K562 (cell line): ENCODE measurements around the gene MMAB. TPM values are rescaled to one million over a fixed set of nuclear protein-coding genes. Genes with fewer than 3 reads are reported as not detected.

Experiments used
- GABPB1 ChIP-seq: sonication (generic); formaldehyde crosslinking; IDR thresholded peaks from 2 replicates; pipeline ENCODE4 v1.8.0; 2022; ENCODE audit warnings: mild to moderate bottlenecking, missing genetic modification reagents
- HMGN3 ChIP-seq: IDR thresholded peaks from 2 replicates; pipeline ENCODE4 v1.6.1; 2011; ENCODE audit warnings: borderline replicate concordance, low read depth, mild to moderate bottlenecking, mixed read lengths, low read length; ENCODE audit not compliant: insufficient read length; ENCODE audit errors: extremely low read depth
- KDM5B ChIP-seq: fragments of 200-600 bp; sonication (generic); IDR thresholded peaks from 2 replicates; pipeline ENCODE4 v1.6.1; 2012; ENCODE audit warnings: low read depth, mild to moderate bottlenecking, moderate library complexity, low read length, control low read depth, inconsistent platforms; ENCODE audit not compliant: insufficient replicate concordance
- MYBL2 ChIP-seq, 2 experiments: fragments of 450-650 bp in 1 of 2; sonication (generic) in 1 of 2; formaldehyde crosslinking in 1 of 2; IDR thresholded peaks; 2 replicates each; pipeline versions ENCODE4 v1.6.1 to v1.8.1; 2017 to 2022; ENCODE audit warnings: borderline replicate concordance in 1 of 2, inconsistent platforms in 1 of 2, low read depth in 1 of 2, mild to moderate bottlenecking in 1 of 2, missing genetic modification reagents in 1 of 2, moderate library complexity in 1 of 2
- NCOA6 ChIP-seq: fragments of 450-650 bp; IDR thresholded peaks from 2 replicates; pipeline ENCODE4 v1.6.1; 2017; ENCODE audit warnings: mild to moderate bottlenecking
- NCOR1 ChIP-seq: fragments of 450-650 bp; IDR thresholded peaks from 2 replicates; pipeline ENCODE4 v1.6.1; 2016; ENCODE audit warnings: mild to moderate bottlenecking, moderate library complexity
- PYGO2 ChIP-seq: fragments of 450-650 bp; IDR thresholded peaks from 2 replicates; pipeline ENCODE4 v1.6.1; 2016; ENCODE audit warnings: mild to moderate bottlenecking, missing genetic modification characterization, moderate library complexity, missing compliant biosample characterization
- SMAD4 ChIP-seq: fragments of 250-450 bp; sonication (Bioruptor Pico); conservative IDR thresholded peaks from 2 replicates; pipeline ENCODE4 v1.8.0; 2021; ENCODE audit warnings: inconsistent platforms, mild to moderate bottlenecking, moderate library complexity
- SMARCC2 ChIP-seq: fragments of 450-650 bp; IDR thresholded peaks from 2 replicates; pipeline ENCODE4 v1.6.1; 2017; ENCODE audit warnings: antibody characterized with exemption, moderate library complexity, mild to moderate bottlenecking, low read depth
- TCF7 ChIP-seq: sonication (generic); IDR thresholded peaks from 2 replicates; pipeline ENCODE4 v1.6.1; 2016; ENCODE audit warnings: antibody characterized with exemption, borderline replicate concordance
- YY1 ChIP-seq, 3 experiments: IDR thresholded peaks; 2 replicates each; pipeline ENCODE4 v1.6.1; 2011; ENCODE audit warnings: low read length in 2 of 3, mild to moderate bottlenecking in 2 of 3, moderate library complexity in 2 of 3, borderline replicate concordance in 1 of 3, control low read depth in 1 of 3, low read depth in 1 of 3; ENCODE audit not compliant: insufficient read depth in 3 of 3, insufficient replicate concordance in 2 of 3, control insufficient read depth in 1 of 3, insufficient read length in 1 of 3; ENCODE audit errors: extremely low read depth in 1 of 3
- ZNF146 ChIP-seq: IDR thresholded peaks from one replicate; pipeline ENCODE4 v1.6.1; 2018; ENCODE audit warnings: missing compliant biosample characterization; ENCODE audit not compliant: unreplicated experiment
- ZNF165 ChIP-seq: fragments of 250-450 bp; sonication (Bioruptor Pico); IDR thresholded peaks from 2 replicates; pipeline ENCODE4 v1.4.0; 2020; ENCODE audit warnings: borderline replicate concordance
- ZNF24 ChIP-seq: fragments of 450-650 bp; IDR thresholded peaks from 2 replicates; pipeline ENCODE4 v1.6.1; 2016
- ZNF408 ChIP-seq: fragments of 250-450 bp; sonication (Bioruptor Pico); IDR thresholded peaks from 2 replicates; pipeline ENCODE4 v1.4.0; 2020; ENCODE audit warnings: low read depth, mild to moderate bottlenecking, moderate library complexity
- ZNF431 ChIP-seq: sonication (generic); formaldehyde crosslinking; IDR thresholded peaks from 2 replicates; pipeline ENCODE4 v1.8.0; 2022; ENCODE audit warnings: mild to moderate bottlenecking, missing genetic modification reagents
- ZNF583 ChIP-seq: fragments of 250-450 bp; sonication (Bioruptor Pico); IDR thresholded peaks from 2 replicates; pipeline ENCODE4 v1.4.0; 2020
- ZNF707 ChIP-seq: fragments of 250-450 bp; sonication (Bioruptor Pico); conservative IDR thresholded peaks from 2 replicates; pipeline ENCODE4 v1.8.0; 2022; ENCODE audit warnings: inconsistent platforms, mild to moderate bottlenecking, moderate library complexity
- ZNF830 ChIP-seq: fragments of 250-450 bp; sonication (Bioruptor Pico); IDR thresholded peaks from 2 replicates; pipeline ENCODE4 v1.5.0; 2021; ENCODE audit warnings: mild to moderate bottlenecking
- polyA plus RNA-seq, 8 experiments: library from polyadenylated mRNA; depleted of rRNA in 4 of 8; stranded (reverse) in 5 of 8; unstranded in 3 of 8; fragments of >200 nt; fragmentation: Nextera tagmentation in 2 of 8; fragmentation: Illumina TruSeq in 1 of 8; extraction: Ambion mirVana in 2 of 8; extraction: Trizol in 1 of 8; gene quantifications; 2 replicates each; pipeline versions ENCODE4 v1.2.1 to v1.2.3, GENCODE V29; 2011 to 2014; ENCODE audit warnings: inconsistent platforms in 1 of 8, missing spikeins in 1 of 8
- total RNA-seq, 7 experiments: library from RNA; depleted of rRNA in 6 of 7; stranded (reverse); fragments of >200 nt in 6 of 7; fragmentation: Illumina TruSeq in 2 of 7; extraction: Trizol in 2 of 7; gene quantifications; 2 replicates each; pipeline versions ENCODE4 v1.2.1 to v1.2.3, GENCODE V29; 2011 to 2021; ENCODE audit warnings: low replicate concordance in 1 of 7
- TF ChIP-seq, protein P1 (sequence below): fragments of 250-450 bp; sonication (Bioruptor Pico); IDR thresholded peaks from 2 replicates; pipeline ENCODE4 v1.5.0; 2022; ENCODE audit warnings: mild to moderate bottlenecking
- TF ChIP-seq, protein P2 (sequence below): sonication (generic); formaldehyde crosslinking; IDR thresholded peaks from 2 replicates; pipeline ENCODE4 v1.8.1; 2023; ENCODE audit warnings: mild to moderate bottlenecking, missing genetic modification reagents, moderate library complexity
- TF ChIP-seq, protein P3 (sequence below): fragments of 250-450 bp; sonication (Bioruptor Pico); IDR thresholded peaks from 2 replicates; pipeline ENCODE4 v1.5.0; 2021
- TF ChIP-seq, protein P4 (sequence below): fragments of 250-450 bp; sonication (Bioruptor Pico); IDR thresholded peaks from 2 replicates; pipeline ENCODE4 v1.5.0; 2021

The MMAB gene
- total and polyA plus RNA-seq, 9 of the 15 experiments (the other 6 are each of a cell fraction or from before 2014, with no cell fraction given) = 9.5 to 76.1 (median 46.2) TPM

DNA sequence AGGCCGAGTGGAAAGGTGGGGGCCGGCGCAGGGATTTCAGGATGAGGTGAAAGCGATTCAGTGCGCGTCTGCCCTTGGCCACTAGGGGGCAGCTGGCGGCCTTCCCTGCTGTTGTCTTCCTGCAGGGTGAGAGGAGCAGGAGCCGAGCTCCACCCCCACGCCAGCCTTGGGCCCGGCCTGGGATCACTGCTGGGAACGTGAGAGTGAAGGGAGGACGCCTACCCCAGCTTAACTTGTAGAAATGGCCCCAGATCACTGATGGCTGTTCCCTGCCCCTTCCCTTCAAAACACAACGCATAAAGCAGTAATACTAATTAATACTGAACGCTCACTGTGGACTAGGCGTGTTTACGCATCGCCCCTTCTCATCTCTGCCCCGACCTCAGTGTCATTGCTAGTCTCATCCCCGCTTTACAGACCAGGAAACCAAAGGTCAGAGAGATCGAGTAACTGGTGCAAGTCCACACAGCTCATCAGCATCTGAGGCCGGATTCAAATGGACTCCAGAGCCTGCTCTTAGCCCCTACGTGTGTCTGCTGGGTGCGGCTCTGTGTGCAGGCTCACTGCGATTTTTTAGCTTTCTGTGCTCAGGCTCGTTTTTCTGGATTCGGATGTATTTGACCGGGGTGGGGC, 24.6 kb upstream of the MMAB start (continued):
- TF ChIP-seq ZNF146 (CRISPR knock-in tag) = no peak
- peak in 1 of 3 experiments; percentile 23 for TF ChIP-seq YY1 (IDR thresholded peaks at IDR 0.05; ENCODE audit: borderline replicate concordance in 1 of 3, control insufficient read depth in 1 of 3, extremely low read depth in 1 of 3, insufficient read depth in 3 of 3, insufficient read length in 1 of 3, insufficient replicate concordance in 2 of 3, low read depth in 1 of 3, low read length in 2 of 3)
- peak; percentile 24; the same call in 1 of the 2 replicates for TF ChIP-seq NCOR1
- TF ChIP-seq, protein P1, sequence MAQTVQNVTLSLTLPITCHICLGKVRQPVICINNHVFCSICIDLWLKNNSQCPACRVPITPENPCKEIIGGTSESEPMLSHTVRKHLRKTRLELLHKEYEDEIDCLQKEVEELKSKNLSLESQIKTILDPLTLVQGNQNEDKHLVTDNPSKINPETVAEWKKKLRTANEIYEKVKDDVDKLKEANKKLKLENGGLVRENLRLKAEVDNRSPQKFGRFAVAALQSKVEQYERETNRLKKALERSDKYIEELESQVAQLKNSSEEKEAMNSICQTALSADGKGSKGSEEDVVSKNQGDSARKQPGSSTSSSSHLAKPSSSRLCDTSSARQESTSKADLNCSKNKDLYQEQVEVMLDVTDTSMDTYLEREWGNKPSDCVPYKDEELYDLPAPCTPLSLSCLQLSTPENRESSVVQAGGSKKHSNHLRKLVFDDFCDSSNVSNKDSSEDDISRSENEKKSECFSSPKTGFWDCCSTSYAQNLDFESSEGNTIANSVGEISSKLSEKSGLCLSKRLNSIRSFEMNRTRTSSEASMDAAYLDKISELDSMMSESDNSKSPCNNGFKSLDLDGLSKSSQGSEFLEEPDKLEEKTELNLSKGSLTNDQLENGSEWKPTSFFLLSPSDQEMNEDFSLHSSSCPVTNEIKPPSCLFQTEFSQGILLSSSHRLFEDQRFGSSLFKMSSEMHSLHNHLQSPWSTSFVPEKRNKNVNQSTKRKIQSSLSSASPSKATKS (CRISPR knock-in tag) = no peak
- no peak for TF ChIP-seq ZNF830 (CRISPR knock-in tag)
- no peak for TF ChIP-seq NCOA6
- no peak for TF ChIP-seq ZNF165 (CRISPR knock-in tag)
- TF ChIP-seq, protein P2, sequence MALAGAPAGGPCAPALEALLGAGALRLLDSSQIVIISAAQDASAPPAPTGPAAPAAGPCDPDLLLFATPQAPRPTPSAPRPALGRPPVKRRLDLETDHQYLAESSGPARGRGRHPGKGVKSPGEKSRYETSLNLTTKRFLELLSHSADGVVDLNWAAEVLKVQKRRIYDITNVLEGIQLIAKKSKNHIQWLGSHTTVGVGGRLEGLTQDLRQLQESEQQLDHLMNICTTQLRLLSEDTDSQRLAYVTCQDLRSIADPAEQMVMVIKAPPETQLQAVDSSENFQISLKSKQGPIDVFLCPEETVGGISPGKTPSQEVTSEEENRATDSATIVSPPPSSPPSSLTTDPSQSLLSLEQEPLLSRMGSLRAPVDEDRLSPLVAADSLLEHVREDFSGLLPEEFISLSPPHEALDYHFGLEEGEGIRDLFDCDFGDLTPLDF (CRISPR knock-in tag) = no peak
- TF ChIP-seq KDM5B = no peak
- TF ChIP-seq PYGO2 (tag) = no peak
- no peak for TF ChIP-seq MYBL2 (IDR thresholded peaks at IDR 0.05; ENCODE audit: low read depth)
- TF ChIP-seq MYBL2 (CRISPR knock-in tag; IDR thresholded peaks at IDR 0.05; ENCODE audit: borderline replicate concordance) = no peak
- TF ChIP-seq, protein P3, sequence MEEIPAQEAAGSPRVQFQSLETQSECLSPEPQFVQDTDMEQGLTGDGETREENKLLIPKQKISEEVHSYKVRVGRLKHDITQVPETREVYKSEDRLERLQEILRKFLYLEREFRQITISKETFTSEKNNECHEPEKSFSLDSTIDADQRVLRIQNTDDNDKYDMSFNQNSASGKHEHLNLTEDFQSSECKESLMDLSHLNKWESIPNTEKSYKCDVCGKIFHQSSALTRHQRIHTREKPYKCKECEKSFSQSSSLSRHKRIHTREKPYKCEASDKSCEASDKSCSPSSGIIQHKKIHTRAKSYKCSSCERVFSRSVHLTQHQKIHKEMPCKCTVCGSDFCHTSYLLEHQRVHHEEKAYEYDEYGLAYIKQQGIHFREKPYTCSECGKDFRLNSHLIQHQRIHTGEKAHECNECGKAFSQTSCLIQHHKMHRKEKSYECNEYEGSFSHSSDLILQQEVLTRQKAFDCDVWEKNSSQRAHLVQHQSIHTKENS (CRISPR knock-in tag) = no peak
- no peak for TF ChIP-seq ZNF408
- TF ChIP-seq HMGN3 = peak; percentile 68
- no peak for TF ChIP-seq SMARCC2
- TF ChIP-seq SMAD4 (CRISPR knock-in tag) = no peak
- TF ChIP-seq, protein P4, sequence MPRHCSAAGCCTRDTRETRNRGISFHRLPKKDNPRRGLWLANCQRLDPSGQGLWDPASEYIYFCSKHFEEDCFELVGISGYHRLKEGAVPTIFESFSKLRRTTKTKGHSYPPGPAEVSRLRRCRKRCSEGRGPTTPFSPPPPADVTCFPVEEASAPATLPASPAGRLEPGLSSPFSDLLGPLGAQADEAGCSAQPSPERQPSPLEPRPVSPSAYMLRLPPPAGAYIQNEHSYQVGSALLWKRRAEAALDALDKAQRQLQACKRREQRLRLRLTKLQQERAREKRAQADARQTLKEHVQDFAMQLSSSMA (CRISPR knock-in tag) = no peak
- no peak for TF ChIP-seq TCF7
- no peak for TF ChIP-seq ZNF707
- TF ChIP-seq ZNF431 (CRISPR knock-in tag) = no peak
- no peak for TF ChIP-seq ZNF24
- no peak for TF ChIP-seq ZNF583 (CRISPR knock-in tag)
- 0 out of 2 replicates have a peak, but pooled peaks have one; percentile 26 for TF ChIP-seq GABPB1 (CRISPR knock-in tag)
